Stimulated activated CD4-positive, alpha-beta T cell treated with anti-CD3 and anti-CD28 coated beads, Interleukin-15, amount 100 ng/mL, for 24 hours (primary cell): ENCODE data around the gene TRPM1.

Experiments
- DNase-seq: peaks from one replicate; pipeline ENCODE4 v3.0.0-alpha.2; 2020

Gene TRPM1

GRCh38 chr15:31046759-31047359 is 54.7 kb downstream of the TRPM1 start:
- DNase-seq: no peak

GRCh38 chr15:31045606-31046005 is 55.9 kb downstream of the TRPM1 start:
- no peak for DNase-seq

DNA sequence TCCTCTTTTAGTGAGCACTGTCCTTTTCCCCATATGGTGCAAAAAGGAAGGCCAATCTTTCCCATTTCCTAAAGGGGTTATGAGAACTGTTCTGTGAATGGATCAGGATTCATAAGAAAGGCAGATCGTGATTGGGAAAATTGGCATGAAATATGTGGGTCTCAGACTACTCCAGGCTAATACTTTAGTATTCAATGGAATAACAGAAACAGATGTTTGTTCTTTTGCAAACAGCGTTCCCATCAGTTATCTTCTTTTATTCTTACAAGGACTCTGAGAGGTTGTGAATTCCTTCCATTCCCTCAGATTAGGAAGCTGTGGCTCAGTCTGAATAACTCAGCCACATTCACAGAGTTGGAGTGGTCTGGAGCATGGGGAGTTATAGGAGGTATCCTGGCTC is 58.8 kb downstream of the TRPM1 start:
- no peak for DNase-seq

DNA sequence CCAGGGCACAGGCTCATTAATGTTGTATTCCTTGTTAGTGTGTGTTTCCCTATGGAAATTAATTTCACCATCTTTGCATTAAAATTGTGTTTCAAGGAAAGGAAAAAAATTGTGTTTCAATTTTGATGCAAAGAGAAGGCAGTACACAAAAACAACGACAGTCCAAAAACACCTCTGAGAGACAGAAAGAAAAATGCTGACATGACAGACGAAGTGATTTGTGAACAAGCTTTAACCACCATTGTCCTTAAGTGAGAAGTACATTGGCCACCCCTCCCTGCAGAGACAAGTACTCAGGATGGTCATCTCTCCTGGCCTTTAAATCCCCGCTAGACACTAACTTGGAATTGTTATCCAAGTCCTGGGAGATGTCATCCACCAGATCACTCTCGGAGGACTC is 59.9 kb downstream of the TRPM1 start:
- no peak for DNase-seq

DNA sequence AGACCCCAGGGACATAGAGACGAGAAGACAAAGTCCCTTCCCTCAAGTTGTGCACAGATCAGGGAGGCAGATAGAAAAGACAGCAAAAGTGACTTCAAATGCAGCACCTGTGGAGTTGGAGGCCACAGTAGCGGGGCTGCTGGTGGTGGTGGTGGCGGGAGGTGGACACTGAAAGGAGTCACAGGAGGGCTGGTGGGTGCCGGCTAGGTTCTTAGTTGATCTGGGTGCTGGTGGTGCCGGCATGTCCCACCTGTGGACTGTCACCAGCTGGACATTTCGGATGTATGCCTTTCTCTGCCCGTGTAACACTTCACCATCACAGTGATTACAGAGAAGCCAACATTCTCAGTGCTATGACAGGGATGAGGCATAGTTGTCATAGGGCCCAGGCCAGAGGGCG is 60.9 kb downstream of the TRPM1 start:
- no peak for DNase-seq

- no peak for DNase-seq
Measured at GRCh38 chr15:31039961-31040360, 61.6 kb downstream of the TRPM1 start.

GRCh38 chr15:31037731-31038477 is 63.6 kb downstream of the TRPM1 start:
- DNase-seq: no peak

DNA sequence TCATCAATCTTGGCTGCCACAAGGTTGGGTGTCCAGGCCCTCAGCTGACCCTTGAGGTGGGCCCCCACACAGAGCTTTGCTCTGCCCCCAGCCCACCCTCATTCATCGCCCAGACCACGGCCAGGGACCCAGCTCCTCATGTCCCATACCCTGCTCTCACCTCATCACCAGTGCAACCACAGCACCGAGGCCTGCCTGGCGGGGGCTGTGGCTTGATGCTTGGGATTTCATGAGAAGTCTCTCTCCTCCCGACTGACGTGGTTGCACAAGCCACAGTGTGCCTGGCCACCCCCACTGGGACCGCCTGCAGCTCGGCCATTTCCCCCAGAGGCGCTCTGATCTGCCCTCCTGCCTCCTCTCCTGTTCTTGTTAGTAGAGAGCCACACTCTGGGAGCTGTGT is 64.7 kb downstream of the TRPM1 start:
- no peak for DNase-seq

GRCh38 chr15:31035610-31036009 is 65.9 kb downstream of the TRPM1 start:
- no peak for DNase-seq

- no peak for DNase-seq
Measured at GRCh38 chr15:31034152-31034551, 67.4 kb downstream of the TRPM1 start.

DNA sequence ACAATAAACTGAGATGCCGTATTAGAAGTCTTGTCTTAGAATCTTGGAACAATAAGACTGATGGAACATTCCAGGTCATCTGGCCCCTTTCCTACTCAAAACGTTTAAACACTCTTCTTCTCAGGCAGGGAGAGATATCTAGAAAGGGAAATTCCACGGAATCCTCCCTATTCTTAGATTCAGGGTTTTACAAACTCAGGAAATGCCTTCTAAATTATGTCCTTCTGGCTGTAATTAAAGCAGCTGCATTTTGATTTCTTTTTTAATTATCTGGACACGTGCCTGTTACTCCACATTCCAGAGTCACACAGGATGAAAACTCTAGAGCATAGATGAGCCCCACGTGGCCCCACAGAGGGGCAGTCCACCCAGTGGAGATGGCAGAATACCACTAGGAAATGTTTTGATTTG is 68.6 kb downstream of the TRPM1 start:
- DNase-seq: no peak

DNA sequence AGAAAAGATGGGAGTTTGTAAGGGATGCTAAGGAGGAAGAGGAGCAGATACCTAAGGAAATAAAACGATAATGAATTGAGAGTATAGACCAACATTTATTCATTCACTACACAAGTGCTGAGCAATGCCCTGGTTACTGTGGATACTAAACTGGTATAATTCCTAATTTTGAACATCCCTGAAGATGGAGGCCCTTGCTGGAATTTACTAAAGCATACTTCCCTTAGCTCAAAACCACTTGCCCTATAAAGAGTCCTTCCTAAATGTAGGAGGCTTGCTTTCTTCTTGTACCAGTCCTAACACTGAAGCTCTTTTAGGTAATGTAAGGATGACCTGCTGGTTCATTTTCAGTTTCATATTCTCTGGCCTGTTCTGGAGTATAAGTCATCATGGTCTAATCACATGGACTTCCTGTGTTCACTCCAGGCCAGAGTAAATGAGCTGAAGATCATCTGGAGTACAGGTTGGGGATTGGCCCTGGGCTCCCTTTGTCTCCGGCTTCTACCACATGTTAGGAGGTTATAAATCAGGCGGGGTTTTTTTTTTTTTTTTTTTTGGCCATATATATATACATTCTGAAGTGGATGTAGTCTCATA is 70.0 kb downstream of the TRPM1 start:
- no peak for DNase-seq

GRCh38 chr15:31027910-31028578 is 73.5 kb downstream of the TRPM1 start:
- no peak for DNase-seq

DNA sequence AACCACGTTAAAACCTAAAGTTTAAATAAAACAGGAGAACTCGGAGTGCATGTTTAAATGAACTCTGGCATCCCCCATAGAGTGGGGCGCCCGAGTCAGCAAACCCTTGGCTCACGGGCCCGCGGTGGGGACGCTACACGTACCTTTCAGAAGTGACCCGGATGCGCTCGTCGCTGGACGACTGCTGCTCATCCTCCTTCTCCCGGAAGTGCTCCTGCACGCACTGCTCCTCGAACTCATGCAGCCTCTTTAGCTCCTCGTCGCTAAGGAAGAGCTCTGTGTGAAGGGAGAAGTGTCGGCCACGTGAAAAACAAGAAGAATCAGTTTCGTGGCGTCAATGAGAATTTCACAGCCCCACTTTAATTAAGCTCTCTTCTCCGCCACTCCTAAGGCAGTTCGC is 75.5 kb downstream of the TRPM1 start:
- no peak for DNase-seq

DNA sequence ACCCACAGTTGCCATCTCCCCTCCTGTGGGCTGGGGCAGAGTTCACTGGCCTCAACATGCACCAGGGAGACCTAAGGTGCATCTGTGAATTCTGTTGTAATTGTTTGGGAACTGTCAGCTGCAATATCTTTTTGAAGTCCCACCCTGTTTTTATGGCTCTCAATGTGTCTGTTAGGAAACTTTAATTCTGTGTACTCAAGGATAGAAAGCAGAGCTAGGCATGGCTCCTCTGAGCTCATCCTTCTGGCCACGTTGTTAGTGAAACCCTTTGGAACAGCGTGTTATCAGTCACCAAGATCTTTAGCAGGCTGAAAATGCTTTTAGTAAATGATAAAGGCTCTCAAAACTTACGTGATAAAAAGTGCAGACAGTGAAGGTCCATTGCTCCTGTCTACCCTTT is 76.5 kb downstream of the TRPM1 start:
- DNase-seq: no peak

DNA sequence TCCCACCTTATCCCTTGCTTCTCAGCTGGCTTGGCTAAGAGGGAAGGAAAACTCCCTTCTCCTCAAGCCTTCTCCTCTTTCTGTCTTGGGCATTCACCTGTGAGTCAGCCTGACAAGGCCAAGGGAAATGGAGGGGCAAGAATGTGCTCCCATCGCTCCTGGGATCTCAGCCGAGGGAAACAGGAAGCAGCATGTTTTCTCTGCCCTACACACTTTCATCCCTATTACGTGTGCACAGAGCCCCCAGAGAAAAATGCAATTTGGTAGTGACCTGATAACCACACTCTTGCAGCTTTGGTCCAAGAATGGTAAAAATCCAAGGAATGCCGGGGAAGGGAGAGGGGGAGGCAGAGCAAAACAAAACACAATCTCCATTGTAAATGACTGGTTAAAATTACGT is 77.2 kb downstream of the TRPM1 start:
- no peak for DNase-seq

GRCh38 chr15:31023841-31024240 is 77.7 kb downstream of the TRPM1 start:
- no peak for DNase-seq

- DNase-seq: no peak
Measured at GRCh38 chr15:31021067-31021665, 80.4 kb downstream of the TRPM1 start.

DNA sequence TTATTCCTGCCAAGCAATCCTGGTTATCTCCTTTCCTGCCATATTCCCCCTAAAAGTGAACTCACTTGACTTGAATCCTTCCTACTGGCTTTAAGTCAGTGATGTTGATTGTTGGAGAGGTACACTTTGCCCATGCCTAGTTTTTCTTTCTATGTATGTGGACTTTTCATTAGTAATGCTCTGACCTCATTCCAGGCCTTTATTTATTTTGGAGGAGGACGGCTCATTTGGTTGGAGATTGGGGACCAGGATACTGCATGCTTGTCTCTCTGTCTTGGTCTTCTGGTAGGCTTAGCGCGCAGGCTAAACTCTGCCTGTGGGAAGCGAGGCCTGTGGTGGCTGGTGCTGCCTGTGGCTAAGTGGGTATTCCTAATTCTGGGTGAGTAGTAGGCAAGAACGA is 81.0 kb downstream of the TRPM1 start:
- DNase-seq: no peak

DNA sequence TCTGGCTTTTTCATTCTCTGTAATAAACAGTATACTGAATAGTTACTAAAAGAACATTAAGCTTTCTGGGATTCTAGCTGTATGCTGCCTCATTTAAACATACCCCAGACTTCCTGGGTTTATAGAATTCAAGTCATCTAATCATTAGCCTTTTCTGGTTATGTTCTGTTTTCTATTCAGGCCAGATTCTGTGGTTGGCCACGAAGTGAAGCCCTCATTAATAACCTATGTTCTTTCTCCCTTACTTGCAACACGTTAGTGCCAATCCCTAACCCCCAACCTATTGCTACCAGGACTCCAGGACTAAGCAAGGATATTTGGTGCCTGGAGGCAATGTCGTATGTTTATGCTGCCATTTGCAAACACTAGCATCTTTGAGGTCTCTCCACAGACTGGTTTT is 81.5 kb downstream of the TRPM1 start:
- no peak for DNase-seq

GRCh38 chr15:31017311-31017710 is 84.2 kb downstream of the TRPM1 start:
- no peak for DNase-seq

DNA sequence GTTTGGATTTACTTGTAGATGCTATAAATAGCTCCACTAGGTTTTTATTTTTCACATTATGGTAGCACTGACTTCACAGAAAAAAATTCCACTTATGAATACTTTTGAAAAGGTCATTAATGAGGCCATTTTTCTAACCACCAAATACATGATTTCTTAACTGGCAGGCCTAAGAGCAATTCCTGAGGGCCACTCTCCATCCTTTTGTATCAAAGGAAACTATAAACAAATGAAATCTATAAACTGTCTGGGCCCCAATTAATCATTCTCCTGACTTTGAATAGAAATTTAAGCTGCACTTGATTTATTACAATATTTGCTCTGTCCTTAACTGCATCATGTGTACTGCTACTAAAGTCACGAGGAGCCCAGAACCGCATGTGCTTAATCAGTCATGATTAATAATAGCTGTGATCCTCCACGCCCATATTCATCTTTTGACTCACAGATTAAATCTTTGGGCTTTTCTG is 85.0 kb downstream of the TRPM1 start:
- DNase-seq: no peak

DNA sequence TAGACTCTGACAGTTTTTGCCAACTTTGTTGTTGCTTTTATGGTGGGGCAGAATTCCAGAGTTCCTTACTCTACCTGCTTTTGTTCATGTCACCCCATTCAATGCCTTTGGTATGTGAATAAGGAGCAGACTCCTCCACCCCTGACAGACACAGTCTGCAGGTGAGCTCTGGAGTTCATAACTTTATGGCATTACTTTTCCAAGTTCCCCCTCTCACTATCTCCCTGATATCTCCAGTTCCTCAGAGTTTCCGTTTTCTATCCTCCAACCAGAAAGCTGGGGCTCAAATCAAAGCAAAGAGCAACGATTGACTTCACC is 87.0 kb downstream of the TRPM1 start:
- DNase-seq: no peak
